PC-3 (cell line): ENCODE data around the gene FUBP3.

Experiments used
- EZH2 ChIP-seq: fragments of 300-600 bp; sonication (generic); IDR thresholded peaks from one replicate; pipeline ENCODE4 v1.6.1; 2017; ENCODE audit warnings: antibody characterized with exemption, mild to moderate bottlenecking, low read length; ENCODE audit not compliant: unreplicated experiment
- TF ChIP-seq, protein P1 (sequence below): fragments of 300-600 bp; sonication (generic); conservative IDR thresholded peaks from 2 replicates; pipeline ENCODE4 v1.5.1; 2017; ENCODE audit warnings: antibody characterized with exemption, low read depth, mild to moderate bottlenecking, low read length

DNA sequence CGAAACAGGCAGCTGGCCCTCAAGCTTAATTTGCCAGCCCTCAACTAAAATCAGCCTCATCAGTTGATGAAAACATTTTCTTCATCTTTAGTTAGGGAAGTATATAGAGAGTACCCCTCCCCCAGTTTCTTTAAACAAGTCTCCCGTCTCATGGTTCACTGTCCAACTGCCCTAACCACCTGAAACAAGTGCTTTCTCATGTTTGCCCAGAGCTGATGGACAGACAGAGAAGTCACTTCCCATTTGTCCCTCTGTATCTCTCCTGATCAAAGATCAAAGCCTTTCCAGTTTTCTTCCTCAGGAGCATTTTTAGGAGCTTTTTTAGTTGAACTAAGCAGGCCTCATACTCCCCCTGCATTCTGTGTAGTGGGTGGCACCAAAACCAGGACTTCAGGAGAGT lies 21.7 kb downstream of the FUBP3 start:
- TF ChIP-seq, protein P1, sequence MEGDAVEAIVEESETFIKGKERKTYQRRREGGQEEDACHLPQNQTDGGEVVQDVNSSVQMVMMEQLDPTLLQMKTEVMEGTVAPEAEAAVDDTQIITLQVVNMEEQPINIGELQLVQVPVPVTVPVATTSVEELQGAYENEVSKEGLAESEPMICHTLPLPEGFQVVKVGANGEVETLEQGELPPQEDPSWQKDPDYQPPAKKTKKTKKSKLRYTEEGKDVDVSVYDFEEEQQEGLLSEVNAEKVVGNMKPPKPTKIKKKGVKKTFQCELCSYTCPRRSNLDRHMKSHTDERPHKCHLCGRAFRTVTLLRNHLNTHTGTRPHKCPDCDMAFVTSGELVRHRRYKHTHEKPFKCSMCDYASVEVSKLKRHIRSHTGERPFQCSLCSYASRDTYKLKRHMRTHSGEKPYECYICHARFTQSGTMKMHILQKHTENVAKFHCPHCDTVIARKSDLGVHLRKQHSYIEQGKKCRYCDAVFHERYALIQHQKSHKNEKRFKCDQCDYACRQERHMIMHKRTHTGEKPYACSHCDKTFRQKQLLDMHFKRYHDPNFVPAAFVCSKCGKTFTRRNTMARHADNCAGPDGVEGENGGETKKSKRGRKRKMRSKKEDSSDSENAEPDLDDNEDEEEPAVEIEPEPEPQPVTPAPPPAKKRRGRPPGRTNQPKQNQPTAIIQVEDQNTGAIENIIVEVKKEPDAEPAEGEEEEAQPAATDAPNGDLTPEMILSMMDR = no peak
- TF ChIP-seq EZH2 = no peak
